GM18507 (cell line): ENCODE results near the gene CDSN.

Experiments used
- DNase-seq: peaks from one replicate; pipeline ENCODE4 v3.0.0; 2011; ENCODE audit warnings: low read depth; ENCODE audit not compliant: insufficient read length; ENCODE audit errors: extremely low spot score
- FAIRE-seq: peaks from 2 replicates; lab custom pipeline; 2011; peaks lifted over from hg19 to GRCh38; lab: Jason Lieb, UNC

The CDSN gene

GRCh38 chr6:31149827-31150447 lies 29.7 kb upstream of the CDSN start:
- FAIRE-seq (no peak), DNase-seq (no peak)

- FAIRE-seq (no peak), DNase-seq (no peak)
Observed at GRCh38 chr6:31145386-31145785, 25.1 kb upstream of the CDSN start.

GRCh38 chr6:31144970-31145340 lies 24.7 kb upstream of the CDSN start:
- DNase-seq: no peak
- no peak for FAIRE-seq

GRCh38 chr6:31144296-31144969 lies 24.2 kb upstream of the CDSN start:
- FAIRE-seq: no peak
- no peak for DNase-seq

GRCh38 chr6:31143148-31143547 lies 22.9 kb upstream of the CDSN start:
- FAIRE-seq (no peak), DNase-seq (no peak)

- FAIRE-seq (no peak), DNase-seq (no peak)
Observed at GRCh38 chr6:31142361-31142761, 22.1 kb upstream of the CDSN start.

GRCh38 chr6:31140643-31141042 lies 20.4 kb upstream of the CDSN start:
- DNase-seq: no peak
- FAIRE-seq: no peak

- FAIRE-seq (no peak), DNase-seq (no peak)
Observed at GRCh38 chr6:31139599-31139998, 19.4 kb upstream of the CDSN start.

GRCh38 chr6:31138982-31139381 lies 18.7 kb upstream of the CDSN start, which contains the start of gene PSORS1C2:
Gene PSORS1C2 (minus strand): TSS chr6:31139066. CDS start chr6:31139026, 40 bp downstream.
- DNase-seq (no peak), FAIRE-seq (no peak)

GRCh38 chr6:31135710-31136109 lies 15.5 kb upstream of the CDSN start:
- DNase-seq: no peak
- no peak for FAIRE-seq

- FAIRE-seq: no peak
- no peak for DNase-seq
Observed at GRCh38 chr6:31132806-31133205, 12.6 kb upstream of the CDSN start.

GRCh38 chr6:31131595-31131994 lies 11.3 kb upstream of the CDSN start:
- DNase-seq (no peak), FAIRE-seq (no peak)

- no peak for FAIRE-seq
- no peak for DNase-seq
Observed at GRCh38 chr6:31130751-31131150, 10.5 kb upstream of the CDSN start.

- FAIRE-seq: no peak
Observed at GRCh38 chr6:31129130-31129529, 8.9 kb upstream of the CDSN start.

GRCh38 chr6:31128093-31128676 lies 7.9 kb upstream of the CDSN start:
- DNase-seq: peak; percentile 45
- peak; percentile 73 for FAIRE-seq

More at GRCh38 chr6:31129130-31129529, 8.9 kb upstream of the CDSN start:
- no peak for DNase-seq

GRCh38 chr6:31126396-31127175 lies 6.3 kb upstream of the CDSN start:
- FAIRE-seq (no peak), DNase-seq (no peak)

GRCh38 chr6:31125586-31126363 lies 5.5 kb upstream of the CDSN start:
- FAIRE-seq: no peak
- DNase-seq: no peak

- no peak for FAIRE-seq
- no peak for DNase-seq
Observed at GRCh38 chr6:31125162-31125561, 4.9 kb upstream of the CDSN start.
